HCT116 (cell line): ENCODE measurements around the gene MAP3K9.

Experiments used
- ATF3 ChIP-seq: IDR thresholded peaks from 2 replicates; pipeline ENCODE4 v1.6.1; 2012
- CTCF ChIP-seq, 3 experiments: fragments of 200-600 bp in 1 of 3; sonication (generic) in 1 of 3; IDR thresholded peaks in 2 of 3; conservative IDR thresholded peaks in 1 of 3; 2 replicates each; pipeline ENCODE4 v1.5.1; 2012 to 2017; ENCODE audit warnings: low read depth in 2 of 3, low read length in 2 of 3, antibody characterized with exemption in 1 of 3, borderline replicate concordance in 1 of 3, control low read depth in 1 of 3, mild to moderate bottlenecking in 1 of 3, mixed read lengths in 1 of 3, mixed run types in 1 of 3, moderate library complexity in 1 of 3; ENCODE audit not compliant: insufficient read depth in 1 of 3
- EGR1 ChIP-seq: IDR thresholded peaks from 2 replicates; pipeline ENCODE4 v1.6.1; 2012; ENCODE audit warnings: low read depth
- EZH2phosphoT487 ChIP-seq: fragments of 200-600 bp; IDR thresholded peaks from 2 replicates; pipeline ENCODE4 v1.6.1; 2018; ENCODE audit warnings: antibody characterized with exemption, borderline replicate concordance
- POLR2A ChIP-seq: IDR thresholded peaks from 2 replicates; pipeline ENCODE4 v1.7.0; 2011; ENCODE audit warnings: borderline replicate concordance; ENCODE audit not compliant: insufficient read depth, insufficient read length; ENCODE audit errors: extremely low read depth
- POLR2AphosphoS5 ChIP-seq: IDR thresholded peaks from 2 replicates; pipeline ENCODE4 v1.6.1; 2011; ENCODE audit warnings: mild to moderate bottlenecking, low read depth, low read length, moderate library complexity
- RAD21 ChIP-seq: IDR thresholded peaks from 2 replicates; pipeline ENCODE4 v1.6.1; 2012; ENCODE audit warnings: low read depth, mild to moderate bottlenecking
- REST ChIP-seq: IDR thresholded peaks from 2 replicates; pipeline ENCODE4 v1.6.1; 2012; ENCODE audit warnings: low read depth
- SP1 ChIP-seq: IDR thresholded peaks from 2 replicates; pipeline ENCODE4 v1.6.1; 2012; ENCODE audit warnings: low read depth
- ZFX ChIP-seq: fragments of 450-650 bp; IDR thresholded peaks from 2 replicates; pipeline ENCODE4 v1.6.1; 2017
- ZNF274 ChIP-seq: fragments of 200-500 bp; sonication (Bioruptor generic); IDR thresholded peaks from 2 replicates; pipeline ENCODE4 v1.6.1; 2014; ENCODE audit warnings: mild to moderate bottlenecking, low read depth, low read length, inconsistent platforms

- no peak for TF ChIP-seq POLR2A
- TF ChIP-seq CTCF (IDR thresholded peaks at IDR 0.05 in 2 of 3, conservative IDR thresholded peaks at IDR 0.05 in 1 of 3; ENCODE audit: borderline replicate concordance in 1 of 3, insufficient read depth in 1 of 3, low read depth in 2 of 3, low read length in 2 of 3), result no peak
- TF ChIP-seq ATF3, result no peak
- no peak for TF ChIP-seq RAD21
- no peak for TF ChIP-seq POLR2AphosphoS5
- TF ChIP-seq REST, result no peak
- TF ChIP-seq ZFX, result no peak
- no peak for TF ChIP-seq ZNF274
- TF ChIP-seq EGR1, result no peak
- TF ChIP-seq SP1, result no peak
- TF ChIP-seq EZH2phosphoT487, result no peak
Observed at GRCh38 chr14:70713096-70713495, 96.2 kb downstream of the MAP3K9 start.
